Chondrocyte (in vitro differentiated cells): ENCODE results near the gene PHLDA2. TPM values are rescaled to one million over a fixed set of nuclear protein-coding genes. Genes with fewer than 3 reads are reported as not detected.

Experiments
- DNase-seq: peaks from one replicate; pipeline ENCODE4 v3.0.0; 2021; ENCODE audit warnings: mixed read lengths, low spot score
- H3K27ac Mint-ChIP-seq: one replicate; pipeline ENCODE4 v1.8.0; 2021; ENCODE audit warnings: mild to moderate bottlenecking, moderate library complexity, mixed read lengths; ENCODE audit not compliant: unreplicated experiment
- H3K27me3 Mint-ChIP-seq: 2 replicates; pipeline ENCODE4 v1.8.0; 2021; ENCODE audit warnings: low read depth, mixed read lengths
- H3K36me3 Mint-ChIP-seq: 2 replicates; pipeline ENCODE4 v1.8.0; 2021; ENCODE audit warnings: low read depth, mixed read lengths
- H3K4me1 Mint-ChIP-seq: 2 replicates; pipeline ENCODE4 v1.8.0; 2021; ENCODE audit warnings: low read depth, mild to moderate bottlenecking, mixed read lengths
- H3K4me3 Mint-ChIP-seq: one replicate; pipeline ENCODE4 v1.8.0; 2021; ENCODE audit warnings: mild to moderate bottlenecking, moderate library complexity, mixed read lengths; ENCODE audit not compliant: unreplicated experiment
- H3K9me3 Mint-ChIP-seq: 2 replicates; pipeline ENCODE4 v1.8.0; 2021; ENCODE audit warnings: low read depth, mixed read lengths
- total RNA-seq: library from RNA; stranded (reverse); gene quantifications from 3 replicates; pipeline ENCODE4 v1.2.1, GENCODE V29; 2021
- TF ChIP-seq, protein P1 (sequence below): fragments of 200-600 bp; sonication (generic); IDR thresholded peaks from 2 replicates; pipeline ENCODE4 v1.5.0; 2021; ENCODE audit warnings: antibody characterized with exemption, mild to moderate bottlenecking, moderate library complexity

Gene PHLDA2
- total RNA-seq, 1 donor from 2014 or later, result 64.4 TPM

DNA sequence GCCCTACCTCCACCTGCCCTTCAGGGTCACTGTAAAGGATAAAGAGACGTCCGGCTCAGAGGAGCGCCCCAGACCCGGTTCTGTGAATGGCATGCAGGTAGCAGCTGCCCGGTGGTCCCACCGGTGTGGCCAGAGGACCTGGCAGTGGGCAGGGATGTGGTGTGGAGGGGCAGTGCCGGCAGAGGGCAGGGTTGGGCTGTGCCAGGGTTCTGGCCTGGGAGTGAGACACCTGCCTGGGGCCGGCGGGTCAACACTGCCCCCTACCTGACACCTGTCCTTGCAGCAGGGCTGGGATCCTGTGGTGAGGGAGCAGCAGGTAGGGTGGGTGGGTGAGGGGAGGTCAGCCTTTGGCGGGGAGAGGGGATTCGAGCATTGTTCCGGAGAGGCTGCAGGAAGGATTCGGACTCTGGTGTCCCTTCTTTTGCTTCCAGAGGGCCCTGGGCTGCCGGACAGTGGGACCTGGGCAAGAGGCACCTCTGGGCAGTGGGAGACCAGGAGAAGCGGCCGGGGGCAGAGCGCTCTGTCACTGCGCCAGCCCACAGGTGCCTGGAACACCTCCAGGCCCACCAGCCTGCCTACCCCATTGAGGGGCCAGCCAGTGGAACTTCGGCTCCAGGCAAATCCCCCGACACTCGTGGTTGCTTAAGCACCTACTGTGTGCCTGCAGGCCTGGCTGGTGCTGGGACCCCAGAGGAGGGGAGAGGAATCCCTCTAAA is 1.6 kb upstream of the PHLDA2 start:
- no peaks in the 10 kb centered on the region for H3K9me3 Mint-ChIP-seq
- peak overlapping the region; percentile 96 for H3K27ac Mint-ChIP-seq
- no peaks in the 10 kb centered on the region for H3K27me3 Mint-ChIP-seq
- peaks cover 48% of the 10 kb centered on the region for H3K4me1 Mint-ChIP-seq
- peak; percentile 94 for DNase-seq
- TF ChIP-seq, protein P1, sequence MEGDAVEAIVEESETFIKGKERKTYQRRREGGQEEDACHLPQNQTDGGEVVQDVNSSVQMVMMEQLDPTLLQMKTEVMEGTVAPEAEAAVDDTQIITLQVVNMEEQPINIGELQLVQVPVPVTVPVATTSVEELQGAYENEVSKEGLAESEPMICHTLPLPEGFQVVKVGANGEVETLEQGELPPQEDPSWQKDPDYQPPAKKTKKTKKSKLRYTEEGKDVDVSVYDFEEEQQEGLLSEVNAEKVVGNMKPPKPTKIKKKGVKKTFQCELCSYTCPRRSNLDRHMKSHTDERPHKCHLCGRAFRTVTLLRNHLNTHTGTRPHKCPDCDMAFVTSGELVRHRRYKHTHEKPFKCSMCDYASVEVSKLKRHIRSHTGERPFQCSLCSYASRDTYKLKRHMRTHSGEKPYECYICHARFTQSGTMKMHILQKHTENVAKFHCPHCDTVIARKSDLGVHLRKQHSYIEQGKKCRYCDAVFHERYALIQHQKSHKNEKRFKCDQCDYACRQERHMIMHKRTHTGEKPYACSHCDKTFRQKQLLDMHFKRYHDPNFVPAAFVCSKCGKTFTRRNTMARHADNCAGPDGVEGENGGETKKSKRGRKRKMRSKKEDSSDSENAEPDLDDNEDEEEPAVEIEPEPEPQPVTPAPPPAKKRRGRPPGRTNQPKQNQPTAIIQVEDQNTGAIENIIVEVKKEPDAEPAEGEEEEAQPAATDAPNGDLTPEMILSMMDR, result peak; percentile 84
- no peaks in the 10 kb centered on the region for H3K36me3 Mint-ChIP-seq
- peak overlapping the region; percentile 70 for H3K4me3 Mint-ChIP-seq

DNA sequence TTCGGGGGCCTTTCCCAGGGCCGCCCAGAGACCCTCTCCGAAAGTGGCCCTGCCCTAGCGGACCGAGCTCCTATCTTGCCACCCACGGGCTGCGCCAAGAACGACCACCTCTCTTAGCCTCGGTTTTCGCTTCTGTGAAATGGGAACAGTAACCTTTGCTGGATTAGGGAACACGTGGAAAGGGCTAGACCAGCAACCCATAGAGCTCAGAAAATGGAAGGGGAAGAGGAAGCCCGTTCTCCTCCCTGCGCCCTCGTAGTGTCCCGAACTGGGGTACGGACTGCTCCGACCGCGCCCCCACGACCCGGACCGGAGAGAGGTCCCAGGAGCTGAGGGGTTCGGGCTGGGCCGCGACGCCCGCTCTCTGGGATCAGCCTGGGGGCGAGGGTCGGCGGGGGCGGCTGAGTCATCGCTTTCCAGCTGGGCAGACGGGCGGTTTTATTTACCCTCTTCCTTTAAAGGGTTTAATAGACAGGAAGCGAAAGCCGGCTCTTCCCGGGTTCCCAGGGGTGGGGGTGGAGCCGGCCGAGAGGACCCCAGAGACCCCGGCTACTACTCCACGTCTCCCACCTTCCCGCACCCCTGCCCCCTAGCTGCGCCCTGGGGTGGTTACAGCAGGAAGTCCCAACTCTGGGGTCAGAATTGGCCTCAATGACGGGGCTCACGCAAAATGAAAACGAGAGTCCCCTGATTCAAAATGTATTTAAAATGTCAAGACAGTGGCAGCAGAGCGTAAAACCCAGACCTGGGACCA is 907 bp upstream of the PHLDA2 start:
- Mint-ChIP-seq H3K36me3 (no peaks in the 10 kb centered on the region), H3K27me3 (no peaks in the 10 kb centered on the region), H3K27ac (peak overlapping the region; percentile 96), H3K4me1 (peaks cover 48% of the 10 kb centered on the region), H3K9me3 (no peaks in the 10 kb centered on the region), H3K4me3 (peak overlapping the region; percentile 70)
- DNase-seq, result peak; percentile 91
- TF ChIP-seq, protein P1, result no peak

DNA sequence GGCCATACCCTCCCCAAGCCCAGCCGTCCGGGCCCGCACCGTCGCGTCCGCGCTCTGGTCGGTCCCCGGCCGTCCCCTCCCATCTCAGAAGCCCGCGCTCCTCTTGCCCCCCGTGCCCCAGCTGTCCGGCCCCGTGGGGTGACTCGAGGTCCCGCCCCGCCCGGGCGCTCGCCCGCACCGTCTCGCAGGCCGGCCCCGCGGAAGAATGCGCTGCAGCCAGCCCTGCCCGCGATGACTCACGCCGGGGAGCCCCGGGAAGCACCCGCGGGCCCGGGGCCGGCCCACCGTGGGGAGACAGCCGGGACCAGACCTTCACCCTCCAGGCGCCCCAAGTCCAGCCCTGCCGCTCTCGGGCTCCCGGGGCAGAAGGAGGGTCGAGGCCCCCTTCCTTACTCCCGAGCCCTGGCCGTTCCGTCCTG is 320 bp upstream of the PHLDA2 start:
- Mint-ChIP-seq H3K9me3 (no peaks in the 10 kb centered on the region), H3K36me3 (no peaks in the 10 kb centered on the region), H3K27me3 (no peaks in the 10 kb centered on the region), H3K4me3 (peak overlapping the region; percentile 70), H3K4me1 (peaks cover 54% of the 10 kb centered on the region), H3K27ac (peak overlapping the region; percentile 96)
- TF ChIP-seq, protein P1, result no peak
- peak; percentile 90 for DNase-seq

DNA sequence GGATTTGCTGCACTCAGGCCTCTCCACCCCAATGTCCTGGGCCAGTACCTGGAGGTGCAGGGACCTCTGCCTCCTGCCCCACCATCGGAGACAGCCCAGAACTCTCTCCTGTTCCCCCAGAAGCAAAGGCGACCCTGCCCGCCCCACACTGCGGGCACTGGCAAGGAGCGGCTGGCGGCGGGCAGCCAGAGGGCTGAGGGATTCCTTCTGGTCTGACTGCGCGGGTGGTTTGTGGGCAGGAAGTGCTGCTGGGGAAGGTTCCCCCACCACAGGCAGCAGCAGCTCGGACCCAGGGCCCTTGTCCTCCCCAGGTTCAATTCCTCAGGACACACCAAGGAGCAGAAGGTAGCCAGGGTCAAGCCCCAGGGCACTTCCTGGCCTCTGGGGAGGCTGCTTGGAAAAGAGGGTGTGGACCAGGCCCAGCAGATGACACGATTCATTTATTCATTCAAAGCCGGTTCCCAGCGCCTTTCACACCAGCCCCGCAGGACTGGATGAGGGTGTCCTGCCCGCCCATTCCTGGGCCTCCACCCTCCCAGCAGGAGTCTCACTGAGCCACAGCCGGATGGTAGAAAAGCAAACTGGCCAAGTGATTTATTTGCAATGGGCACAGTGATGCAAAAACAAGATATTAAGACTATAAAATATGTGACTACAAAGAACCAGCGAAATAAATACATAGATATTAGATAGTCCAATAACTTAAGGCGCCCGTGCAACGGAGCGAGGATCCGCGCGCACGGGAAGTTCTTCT is 1.2 kb downstream of the PHLDA2 start:
- Mint-ChIP-seq H3K9me3 (no peaks in the 10 kb centered on the region), H3K4me3 (peak overlapping the region; percentile 92), H3K27me3 (no peaks in the 10 kb centered on the region), H3K27ac (peak overlapping the region; percentile 83), H3K4me1 (peaks cover 49% of the 10 kb centered on the region), H3K36me3 (no peaks in the 10 kb centered on the region)
- TF ChIP-seq, protein P1, result peak; percentile 28
- peak; percentile 84 for DNase-seq
